ENCODE data around the gene DYNLRB2. TPM values are rescaled to one million over a fixed set of nuclear protein-coding genes. Genes with fewer than 3 reads are reported as not detected.

Gene DYNLRB2
- total and polyA plus RNA-seq, 2 of the 13 experiments (the other 11 are each of a cell fraction or from before 2014, with no cell fraction given): not detected

DNA sequence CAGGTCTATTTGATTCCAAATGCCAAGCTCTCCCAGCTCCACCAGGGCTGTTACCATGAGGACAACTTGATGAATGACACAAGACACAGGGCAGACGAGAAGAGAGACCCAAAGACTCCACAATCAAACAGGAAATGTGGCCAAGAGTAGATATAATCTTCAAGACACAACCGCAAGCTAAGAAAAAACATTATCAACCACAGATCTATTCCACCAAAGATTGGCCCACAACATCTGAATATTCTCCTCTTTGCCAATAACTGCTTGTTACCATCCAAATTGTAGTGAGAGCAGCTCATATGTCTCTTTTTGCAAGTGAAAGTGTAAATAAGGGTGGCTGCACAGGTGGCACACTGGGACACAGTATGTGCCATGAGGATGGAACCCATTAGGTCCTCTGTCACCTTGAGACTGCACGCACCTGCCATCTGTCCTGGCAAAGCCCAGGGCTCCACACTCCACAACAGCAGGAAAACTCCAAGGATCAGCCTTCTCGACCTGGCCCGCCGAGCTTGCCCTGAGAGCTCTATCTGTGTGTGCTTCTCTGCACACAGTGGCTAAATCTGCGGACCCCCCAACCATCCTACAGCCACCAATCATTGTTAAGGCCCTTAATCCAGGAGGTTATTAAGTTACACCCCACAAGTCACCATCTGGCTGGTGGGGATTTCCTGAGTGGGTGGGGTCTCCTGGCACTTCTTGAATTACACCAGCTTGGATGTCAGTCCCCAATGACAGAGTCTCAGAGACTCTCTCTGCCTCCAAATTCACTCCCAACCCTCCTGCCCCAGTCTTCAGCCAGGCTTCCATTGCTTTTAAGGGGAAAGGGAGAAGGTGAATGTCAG is 50.5 kb downstream of the DYNLRB2 start:
- Histone ChIP-seq H3K4me3 (replicated peaks in 1 of 3; ENCODE audit: insufficient read depth in 1 of 3, low read depth in 2 of 3, low read length in 3 of 3) (no peak overlapping the region), H3K27me3 (ENCODE audit: control insufficient read depth in 1 of 2, insufficient read depth in 2 of 2, low read length in 2 of 2) (no peaks in the 10 kb centered on the region; a peak in 1 of 5 replicates), H3K27ac (ENCODE audit: extremely low read length, insufficient read depth, low read length) (no peak overlapping the region), H3K4me2 (ENCODE audit: low read depth, low read length) (no peak overlapping the region), H3K4me1 (ENCODE audit: insufficient read depth, low read length) (no peaks in the 10 kb centered on the region), H2AFZ (ENCODE audit: low read length) (no peak overlapping the region), H3K9me3 (ENCODE audit: low read length) (peaks cover 2% of the 10 kb centered on the region; the same call in 1 of the 2 replicates), H3K36me3 (replicated peaks in 1 of 2; ENCODE audit: control insufficient read depth in 1 of 2, insufficient read depth in 2 of 2, low read length in 2 of 2) (no peaks in the 10 kb centered on the region), H3K9ac (ENCODE audit: insufficient read depth, low read depth, low read length) (no peak overlapping the region), H3K79me2 (ENCODE audit: insufficient read depth, low read length) (no peaks in the 10 kb centered on the region), H4K20me1 (ENCODE audit: insufficient read depth, low read length) (no peaks in the 10 kb centered on the region)
- no peak for ATAC-seq
- intact Hi-C loops (cut with micrococcal nuclease; ENCODE audit: unreplicated experiment): no loop called here
- TF ChIP-seq ZNF777 (CRISPR knock-in tag; IDR thresholded peaks at IDR 0.05): no peak
- no peak for TF ChIP-seq HCFC1 (IDR thresholded peaks at IDR 0.05; ENCODE audit: low read depth, low read length)
- TF ChIP-seq TMF1 (CRISPR knock-in tag; IDR thresholded peaks at IDR 0.05; ENCODE audit: low read depth): no peak
- TF ChIP-seq ZNF781 (CRISPR knock-in tag; IDR thresholded peaks at IDR 0.05; ENCODE audit: borderline replicate concordance, not compliant biosample characterization): no peak
- TF ChIP-seq TAF15 (IDR thresholded peaks at IDR 0.05; ENCODE audit: low read depth, low read length, poor library complexity, severe bottlenecking): no peak
- TF ChIP-seq CHCHD3 (CRISPR knock-in tag; IDR thresholded peaks at IDR 0.05): no peak
- TF ChIP-seq ZNF746 (CRISPR knock-in tag; IDR thresholded peaks at IDR 0.05): no peak
- TF ChIP-seq, protein P1, sequence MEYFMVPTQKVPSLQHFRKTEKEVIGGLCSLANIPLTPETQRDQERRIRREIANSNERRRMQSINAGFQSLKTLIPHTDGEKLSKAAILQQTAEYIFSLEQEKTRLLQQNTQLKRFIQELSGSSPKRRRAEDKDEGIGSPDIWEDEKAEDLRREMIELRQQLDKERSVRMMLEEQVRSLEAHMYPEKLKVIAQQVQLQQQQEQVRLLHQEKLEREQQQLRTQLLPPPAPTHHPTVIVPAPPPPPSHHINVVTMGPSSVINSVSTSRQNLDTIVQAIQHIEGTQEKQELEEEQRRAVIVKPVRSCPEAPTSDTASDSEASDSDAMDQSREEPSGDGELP (IDR thresholded peaks at IDR 0.05; ENCODE audit: borderline replicate concordance, low read depth): no peak
- TF ChIP-seq ZNF33A (CRISPR knock-in tag; IDR thresholded peaks at IDR 0.05; ENCODE audit: borderline replicate concordance): no peak
- no peak for TF ChIP-seq ZIK1 (CRISPR knock-in tag; IDR thresholded peaks at IDR 0.05; ENCODE audit: borderline replicate concordance, low read depth)
- no peak for FAIRE-seq
- BruUV-seq (replicated peaks): no TSS peak
- DNase-seq (ENCODE audit: low spot score): no peak
- in situ Hi-C loops (cut with HindIII; ENCODE audit: extremely low pct_ligation_motif_present, low pct_unique_long_range_greater_than_20kb): no loop called here
- POLR2A ChIA-PET: no interaction called here
- WGBS (ENCODE audit: low lambda C conversion rate): 53% methylated on average over 7 of the region's 7 CpGs
- CTCF ChIA-PET (ENCODE audit: low intra/inter-chr PET ratio, low total read pairs): no interaction called here

Data from HepG2 (cell line).